Measurements from ENCODE around the gene CRTC2. TPM values are rescaled to one million over a fixed set of nuclear protein-coding genes. Genes with fewer than 3 reads are reported as not detected.

The CRTC2 gene
- total RNA-seq, 1 donor from 2014 or later, result 247 TPM

DNA sequence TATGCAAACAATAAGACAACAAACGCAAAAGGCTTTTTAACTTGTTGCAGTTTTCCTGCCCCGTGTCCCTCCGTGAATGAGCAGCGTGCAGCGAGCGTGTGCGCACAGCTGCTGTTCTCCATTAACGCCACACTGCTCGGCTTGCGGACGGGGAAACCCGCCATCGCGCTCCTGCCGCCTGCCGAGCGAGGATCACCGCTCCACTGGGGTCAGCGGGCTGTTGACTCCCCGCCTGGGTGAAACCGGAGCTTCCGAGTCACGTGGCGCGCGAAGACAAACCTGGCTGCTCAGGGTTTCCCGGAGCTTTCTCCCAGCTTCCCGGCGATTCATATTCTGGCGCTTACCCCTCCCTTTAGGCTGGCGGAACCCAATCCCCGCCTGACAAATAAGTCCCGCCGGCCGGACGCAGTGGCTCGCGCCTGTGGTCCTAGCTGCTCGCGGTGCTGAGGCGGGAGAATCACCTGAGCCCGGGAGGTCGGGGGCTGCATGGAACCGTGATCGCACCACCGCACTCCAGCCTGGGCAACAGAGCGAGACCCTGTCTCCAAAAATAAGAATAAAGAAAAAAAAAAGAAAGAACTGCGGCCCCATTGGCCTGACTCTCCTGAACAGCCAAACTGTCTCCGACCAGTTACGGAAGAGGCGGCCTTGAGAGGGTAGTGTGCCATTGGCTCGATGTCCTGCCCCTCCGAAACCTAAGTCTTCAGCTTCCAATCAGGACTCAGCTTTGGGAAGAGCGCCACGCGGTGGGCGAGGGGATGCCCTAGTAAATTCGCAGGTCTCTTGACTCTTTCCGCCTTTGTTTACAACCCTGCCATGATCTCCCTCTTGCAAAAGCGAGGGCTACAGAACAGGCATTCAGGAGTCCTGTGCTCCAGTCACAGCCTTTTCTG, 8.9 kb upstream of the CRTC2 start, which contains the start of gene CREB3L4:
Gene CREB3L4 (plus strand): TSS at position 796 of the 893 bp plus-strand sequence. CDS start 624 bp downstream, outside the sequence.
- TF ChIP-seq, protein P1, sequence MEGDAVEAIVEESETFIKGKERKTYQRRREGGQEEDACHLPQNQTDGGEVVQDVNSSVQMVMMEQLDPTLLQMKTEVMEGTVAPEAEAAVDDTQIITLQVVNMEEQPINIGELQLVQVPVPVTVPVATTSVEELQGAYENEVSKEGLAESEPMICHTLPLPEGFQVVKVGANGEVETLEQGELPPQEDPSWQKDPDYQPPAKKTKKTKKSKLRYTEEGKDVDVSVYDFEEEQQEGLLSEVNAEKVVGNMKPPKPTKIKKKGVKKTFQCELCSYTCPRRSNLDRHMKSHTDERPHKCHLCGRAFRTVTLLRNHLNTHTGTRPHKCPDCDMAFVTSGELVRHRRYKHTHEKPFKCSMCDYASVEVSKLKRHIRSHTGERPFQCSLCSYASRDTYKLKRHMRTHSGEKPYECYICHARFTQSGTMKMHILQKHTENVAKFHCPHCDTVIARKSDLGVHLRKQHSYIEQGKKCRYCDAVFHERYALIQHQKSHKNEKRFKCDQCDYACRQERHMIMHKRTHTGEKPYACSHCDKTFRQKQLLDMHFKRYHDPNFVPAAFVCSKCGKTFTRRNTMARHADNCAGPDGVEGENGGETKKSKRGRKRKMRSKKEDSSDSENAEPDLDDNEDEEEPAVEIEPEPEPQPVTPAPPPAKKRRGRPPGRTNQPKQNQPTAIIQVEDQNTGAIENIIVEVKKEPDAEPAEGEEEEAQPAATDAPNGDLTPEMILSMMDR (IDR thresholded peaks at IDR 0.05), result no peak
- H3K27ac Mint-ChIP-seq, result peak within 1 kb of the TSS; percentile 97
- DNase-seq, result peak; percentile 72
- peaks cover 25% of the 10 kb centered on the region for H3K36me3 Mint-ChIP-seq (ENCODE audit: low read depth)
- intact Hi-C loops (cut with micrococcal nuclease), result loop anchor here (1.0 kb wide), 5 partner anchors 9 to 44 kb away; partner anchors contain the start of genes CRTC2, DENND4B and JTB
- ChIA-PET CTCF (interaction anchor here (0.6 to 4.1 kb wide), 11 partner anchors 9 to 290 kb away, joined by 3 to 28 read pairs (median 6); partner anchors contain the start of genes CRTC2, DENND4B, JTB and RAB13), POLR2A (interaction anchor here (0.5 to 8.2 kb wide), 26 partner anchors 10 to 1507 kb away, joined by 3 to 230 read pairs (median 7); partner anchors contain the start of genes CHTOP, CRTC2, DENND4B and GATAD2B)
- no peaks in the 10 kb centered on the region for H3K9me3 Mint-ChIP-seq
- H3K4me1 Mint-ChIP-seq, result peaks cover 62% of the 10 kb centered on the region
- peak; percentile 85 for ATAC-seq (ENCODE audit: low read depth)
- peak within 1 kb of the TSS; percentile 96 for H3K4me3 Mint-ChIP-seq
- H3K27me3 Mint-ChIP-seq, result no peaks in the 10 kb centered on the region

DNA sequence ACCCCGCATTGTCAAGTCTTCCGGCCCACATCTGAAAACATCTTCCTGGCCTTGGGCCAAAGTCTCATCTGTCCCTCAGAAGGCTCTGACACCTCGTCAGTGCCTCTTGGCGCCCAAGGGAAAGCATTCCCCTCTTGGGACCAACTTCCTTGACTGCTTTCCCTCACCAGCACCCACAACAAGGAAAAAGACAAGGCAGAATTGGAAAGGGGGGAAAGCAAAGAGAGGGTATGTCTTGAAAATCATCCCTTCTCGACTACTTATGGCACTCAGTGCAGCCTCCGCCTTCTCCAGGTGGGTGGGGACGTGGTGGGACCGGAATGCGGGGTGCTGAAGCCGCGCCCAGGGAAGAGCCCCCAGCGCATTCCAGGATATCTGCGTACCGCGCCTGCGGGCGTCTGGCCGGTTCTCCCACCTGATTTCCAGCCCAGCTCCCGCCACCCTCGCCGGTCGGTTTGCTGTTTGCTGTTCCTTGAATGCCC, 5.5 kb upstream of the CRTC2 start:
- POLR2A ChIA-PET, result interaction anchor here (0.7 to 8.2 kb wide), 13 partner anchors 10 to 330 kb away, joined by 3 to 230 read pairs (median 7); partner anchors contain the start of genes DENND4B, GATAD2B, JTB and RAB13
- Mint-ChIP-seq H3K36me3 (ENCODE audit: low read depth) (peaks cover 56% of the 10 kb centered on the region), H3K27ac (peak overlapping the region; percentile 90), H3K9me3 (no peaks in the 10 kb centered on the region), H3K4me3 (peak overlapping the region; percentile 89), H3K4me1 (peaks cover 81% of the 10 kb centered on the region), H3K27me3 (no peaks in the 10 kb centered on the region)
- DNase-seq, result no peak
- TF ChIP-seq, protein P1 (IDR thresholded peaks at IDR 0.05), result no peak
- intact Hi-C loops (cut with micrococcal nuclease), result loop anchor here (1.0 kb wide), 3 partner anchors 18 to 41 kb away; partner anchors contain the start of genes DENND4B and RAB13
- no peak for ATAC-seq (ENCODE audit: low read depth)
- CTCF ChIA-PET, result interaction anchor here (0.7 to 3.4 kb wide), 3 partner anchors 15 to 22 kb away, joined by 3 to 13 read pairs (median 12); partner anchors contain the start of genes DENND4B and RAB13

DNA sequence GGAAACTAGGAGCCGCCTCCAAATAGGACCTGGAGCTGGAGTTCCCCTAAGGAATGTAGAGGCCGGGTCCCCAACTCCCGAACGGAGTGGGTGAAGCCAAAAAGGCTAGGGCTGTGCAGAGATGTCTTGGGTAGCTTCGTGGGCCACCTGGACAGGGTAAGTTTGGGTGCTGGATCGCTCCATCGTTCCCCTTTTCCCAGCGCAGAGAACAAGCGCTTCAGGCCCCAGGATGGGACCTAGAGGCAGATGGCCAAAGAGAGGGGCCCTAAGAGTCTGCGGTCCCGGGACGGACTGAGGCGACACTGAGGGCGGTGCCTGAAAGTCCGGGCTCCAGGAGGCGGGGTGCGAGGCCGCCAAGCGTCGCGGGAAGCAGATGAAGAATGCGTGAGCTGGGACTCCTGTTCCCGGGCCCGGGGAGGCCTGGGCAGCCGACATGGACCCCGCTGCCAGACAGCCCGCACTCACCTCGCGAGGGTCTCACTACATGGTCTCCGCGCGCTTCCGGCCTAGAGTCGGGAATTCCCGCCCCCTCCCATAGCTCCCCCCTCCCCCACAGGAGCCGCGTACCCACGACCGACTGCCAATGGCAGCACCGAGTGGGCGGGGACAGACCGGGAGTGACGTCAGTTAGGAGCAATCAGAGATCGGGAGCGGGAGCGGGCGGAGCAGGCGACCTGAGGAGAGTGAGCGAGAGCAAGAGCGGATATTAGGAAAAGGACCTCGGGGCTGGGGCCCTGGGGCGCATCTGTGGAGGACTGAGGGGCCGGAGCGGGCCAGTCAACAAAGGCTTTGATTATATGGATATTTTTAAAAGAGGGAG, 4.8 kb upstream of the CRTC2 start, which contains the start of gene SLC39A1:
Gene SLC39A1 (minus strand): TSS at position 508 of the 820 bp plus-strand sequence. CDS start 822 bp downstream, outside the sequence.
- Mint-ChIP-seq H3K4me1 (peaks cover 79% of the 10 kb centered on the region), H3K27ac (peak within 1 kb of the TSS; percentile 90), H3K4me3 (peak within 1 kb of the TSS; percentile 89), H3K9me3 (no peaks in the 10 kb centered on the region), H3K27me3 (no peaks in the 10 kb centered on the region), H3K36me3 (ENCODE audit: low read depth) (peaks cover 61% of the 10 kb centered on the region)
- intact Hi-C loops (cut with micrococcal nuclease), result loop anchor here (1.0 kb wide), 3 partner anchors 17 to 40 kb away; partner anchors contain the start of genes DENND4B and RAB13
- ChIA-PET POLR2A (interaction anchor here (0.6 to 8.2 kb wide), 20 partner anchors 9 to 422 kb away, joined by 3 to 230 read pairs (median 5); partner anchors contain the start of genes DENND4B, GATAD2B, INTS3 and JTB), CTCF (interaction anchor here (0.7 to 3.4 kb wide), 3 partner anchors 9 to 23 kb away, joined by 3 to 13 read pairs (median 12); partner anchors contain the start of genes DENND4B and RAB13)
- ATAC-seq (ENCODE audit: low read depth) (peak; percentile 49), DNase-seq (peak; percentile 93)
- TF ChIP-seq, protein P1 (IDR thresholded peaks at IDR 0.05), result no peak

- CTCF ChIA-PET, result interaction anchor here (0.7 to 3.4 kb wide), 3 partner anchors 10 to 24 kb away, joined by 3 to 13 read pairs (median 12); partner anchors contain the start of genes DENND4B and RAB13
- H3K27ac Mint-ChIP-seq, result peak overlapping the region; percentile 90
- no peak for ATAC-seq (ENCODE audit: low read depth)
- H3K36me3 Mint-ChIP-seq (ENCODE audit: low read depth), result peaks cover 65% of the 10 kb centered on the region
- intact Hi-C loops (cut with micrococcal nuclease), result loop anchor here (1.0 kb wide), 3 partner anchors 16 to 39 kb away; partner anchors contain the start of genes DENND4B and RAB13
- DNase-seq, result no peak
- H3K9me3 Mint-ChIP-seq, result no peaks in the 10 kb centered on the region
- POLR2A ChIA-PET, result interaction anchor here (0.6 to 8.2 kb wide), 17 partner anchors 8 to 423 kb away, joined by 3 to 230 read pairs (median 6); partner anchors contain the start of genes DENND4B, GATAD2B, INTS3 and JTB
- no peaks in the 10 kb centered on the region for H3K27me3 Mint-ChIP-seq
- H3K4me3 Mint-ChIP-seq, result peak overlapping the region; percentile 89
- TF ChIP-seq, protein P1 (IDR thresholded peaks at IDR 0.05), result no peak
- H3K4me1 Mint-ChIP-seq, result peaks cover 72% of the 10 kb centered on the region
Observed at GRCh38 chr1:153962088-153963029, 3.9 kb upstream of the CRTC2 start.
